ENCODE measurements around the gene KLC1. TPM values are rescaled to one million over a fixed set of nuclear protein-coding genes. Genes with fewer than 3 reads are reported as not detected.
A peak's percentile ranks its signal among the peaks of the same experiment; 100 is the strongest.

KLC1 gene
- total RNA-seq, 1 donor from 2014 or later, result 238 TPM

DNA sequence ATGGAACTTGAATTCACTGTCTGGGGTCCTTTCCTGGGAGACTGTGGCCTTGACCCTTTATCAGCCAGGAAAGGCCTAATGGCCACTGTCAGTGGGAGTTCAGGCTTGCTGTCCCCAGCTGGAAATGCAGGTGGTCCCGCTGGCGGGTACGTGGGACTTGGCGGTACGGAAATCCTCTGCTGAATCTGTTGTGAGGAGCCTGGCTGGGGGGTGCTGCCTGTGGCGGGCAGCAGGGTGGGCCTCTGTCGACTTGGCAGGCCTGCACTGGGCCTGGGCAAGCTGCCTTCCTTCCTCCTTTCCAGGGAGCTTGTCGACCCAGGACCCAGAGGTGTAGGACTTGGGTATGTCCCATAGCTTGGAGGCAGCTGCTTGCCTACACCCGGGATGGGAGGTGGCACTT, 112.9 kb downstream of the KLC1 start:
- TF ChIP-seq, protein P1, sequence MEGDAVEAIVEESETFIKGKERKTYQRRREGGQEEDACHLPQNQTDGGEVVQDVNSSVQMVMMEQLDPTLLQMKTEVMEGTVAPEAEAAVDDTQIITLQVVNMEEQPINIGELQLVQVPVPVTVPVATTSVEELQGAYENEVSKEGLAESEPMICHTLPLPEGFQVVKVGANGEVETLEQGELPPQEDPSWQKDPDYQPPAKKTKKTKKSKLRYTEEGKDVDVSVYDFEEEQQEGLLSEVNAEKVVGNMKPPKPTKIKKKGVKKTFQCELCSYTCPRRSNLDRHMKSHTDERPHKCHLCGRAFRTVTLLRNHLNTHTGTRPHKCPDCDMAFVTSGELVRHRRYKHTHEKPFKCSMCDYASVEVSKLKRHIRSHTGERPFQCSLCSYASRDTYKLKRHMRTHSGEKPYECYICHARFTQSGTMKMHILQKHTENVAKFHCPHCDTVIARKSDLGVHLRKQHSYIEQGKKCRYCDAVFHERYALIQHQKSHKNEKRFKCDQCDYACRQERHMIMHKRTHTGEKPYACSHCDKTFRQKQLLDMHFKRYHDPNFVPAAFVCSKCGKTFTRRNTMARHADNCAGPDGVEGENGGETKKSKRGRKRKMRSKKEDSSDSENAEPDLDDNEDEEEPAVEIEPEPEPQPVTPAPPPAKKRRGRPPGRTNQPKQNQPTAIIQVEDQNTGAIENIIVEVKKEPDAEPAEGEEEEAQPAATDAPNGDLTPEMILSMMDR (IDR thresholded peaks at IDR 0.05; ENCODE audit: insufficient read depth, low read depth, low read length), result no peak
- TF ChIP-seq EZH2 (IDR thresholded peaks at IDR 0.05; ENCODE audit: insufficient read depth, low read length), result no peak
- H3K79me2 ChIP-seq (ENCODE audit: insufficient read depth, low read length), result no peaks in the 10 kb centered on the region
- H3K27ac ChIP-seq (ENCODE audit: low read depth, low read length), result no peak overlapping the region
- H3K4me3 ChIP-seq (ENCODE audit: insufficient read depth, low read depth, low read length), result no peak overlapping the region
- H3K36me3 ChIP-seq (ENCODE audit: insufficient read depth, low read length), result no peaks in the 10 kb centered on the region
- no peak overlapping the region for H3K9ac ChIP-seq (ENCODE audit: low read length)
- Mint-ChIP-seq H3K9me3 (ENCODE audit: unreplicated experiment) (no peaks in the 10 kb centered on the region), H3K4me1 (ENCODE audit: low read depth, unreplicated experiment) (peaks cover 21% of the 10 kb centered on the region), H3K27ac (ENCODE audit: unreplicated experiment) (no peak overlapping the region), H3K36me3 (ENCODE audit: low read depth, unreplicated experiment) (peaks cover 24% of the 10 kb centered on the region), H3K4me3 (ENCODE audit: unreplicated experiment) (peak overlapping the region; percentile 40), H3K27me3 (ENCODE audit: low read depth, unreplicated experiment) (no peaks in the 10 kb centered on the region)
- no peaks in the 10 kb centered on the region for H3K27me3 ChIP-seq (ENCODE audit: insufficient read depth, low read length)
- H3K9me3 ChIP-seq (ENCODE audit: insufficient read depth, low read depth, low read length), result no peaks in the 10 kb centered on the region
- DNase-seq (ENCODE audit: low read depth) (no peak), FAIRE-seq (no peak)
- no peaks in the 10 kb centered on the region for H4K20me1 ChIP-seq (ENCODE audit: insufficient read depth, low read length)
- no peak overlapping the region for H2AFZ ChIP-seq (ENCODE audit: low read depth, low read length)
- H3K4me2 ChIP-seq (ENCODE audit: low read length), result no peak overlapping the region
- peaks cover 15% of the 10 kb centered on the region for H3K4me1 ChIP-seq (ENCODE audit: insufficient read depth, low read length)

DNA sequence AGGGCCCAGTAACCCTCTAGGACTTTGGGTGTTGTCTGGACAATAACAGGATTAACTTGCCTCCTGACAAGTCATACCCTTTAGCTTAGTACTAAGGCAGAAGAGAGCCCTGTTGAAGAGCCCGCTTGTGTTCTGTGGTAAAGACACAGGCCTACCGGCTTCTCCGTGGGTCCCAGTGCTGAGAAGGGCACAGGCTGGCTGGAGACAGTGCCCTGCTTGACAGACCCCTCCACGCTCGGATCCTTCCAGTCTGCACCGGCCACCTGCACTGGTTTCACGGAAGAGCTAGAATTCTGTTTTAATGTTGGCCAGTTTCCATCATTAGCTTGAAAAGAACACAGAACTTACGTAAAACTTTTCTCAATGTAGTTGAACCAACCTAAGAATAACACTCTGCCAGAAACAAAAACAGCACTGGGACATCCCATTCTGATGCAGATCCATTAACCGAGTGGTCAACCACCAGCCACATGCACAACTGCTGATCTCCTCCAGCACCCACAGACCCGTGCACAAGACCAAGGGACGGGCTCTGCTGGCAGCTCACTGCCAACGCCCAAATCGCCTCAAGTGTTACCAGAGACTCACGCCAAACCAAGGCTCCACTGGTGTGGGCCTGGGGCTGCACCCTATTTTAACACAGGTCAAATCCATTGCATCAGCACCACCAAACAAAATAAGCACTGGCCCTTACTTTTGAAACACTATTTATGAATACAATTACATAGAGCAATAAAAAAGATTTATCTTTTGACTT, 113.7 kb downstream of the KLC1 start:
- TF ChIP-seq, protein P1 (IDR thresholded peaks at IDR 0.05; ENCODE audit: insufficient read depth, low read depth, low read length), result no peak
- Mint-ChIP-seq H3K36me3 (ENCODE audit: low read depth, unreplicated experiment) (peaks cover 18% of the 10 kb centered on the region), H3K4me3 (ENCODE audit: unreplicated experiment) (no peak overlapping the region), H3K4me1 (ENCODE audit: low read depth, unreplicated experiment) (peaks cover 22% of the 10 kb centered on the region), H3K27ac (ENCODE audit: unreplicated experiment) (peak overlapping the region; percentile 47), H3K9me3 (ENCODE audit: unreplicated experiment) (no peaks in the 10 kb centered on the region), H3K27me3 (ENCODE audit: low read depth, unreplicated experiment) (no peaks in the 10 kb centered on the region)
- no peak for DNase-seq (ENCODE audit: low read depth)
- Histone ChIP-seq H3K4me1 (ENCODE audit: insufficient read depth, low read length) (peaks cover 17% of the 10 kb centered on the region), H3K4me3 (ENCODE audit: insufficient read depth, low read depth, low read length) (no peak overlapping the region), H3K27ac (ENCODE audit: low read depth, low read length) (no peak overlapping the region), H2AFZ (ENCODE audit: low read depth, low read length) (no peak overlapping the region), H3K9ac (ENCODE audit: low read length) (no peak overlapping the region), H3K79me2 (ENCODE audit: insufficient read depth, low read length) (no peaks in the 10 kb centered on the region), H3K36me3 (ENCODE audit: insufficient read depth, low read length) (no peaks in the 10 kb centered on the region), H3K4me2 (ENCODE audit: low read length) (no peak overlapping the region), H3K27me3 (ENCODE audit: insufficient read depth, low read length) (no peaks in the 10 kb centered on the region), H3K9me3 (ENCODE audit: insufficient read depth, low read depth, low read length) (no peaks in the 10 kb centered on the region), H4K20me1 (ENCODE audit: insufficient read depth, low read length) (no peaks in the 10 kb centered on the region)
- no peak for FAIRE-seq

DNA sequence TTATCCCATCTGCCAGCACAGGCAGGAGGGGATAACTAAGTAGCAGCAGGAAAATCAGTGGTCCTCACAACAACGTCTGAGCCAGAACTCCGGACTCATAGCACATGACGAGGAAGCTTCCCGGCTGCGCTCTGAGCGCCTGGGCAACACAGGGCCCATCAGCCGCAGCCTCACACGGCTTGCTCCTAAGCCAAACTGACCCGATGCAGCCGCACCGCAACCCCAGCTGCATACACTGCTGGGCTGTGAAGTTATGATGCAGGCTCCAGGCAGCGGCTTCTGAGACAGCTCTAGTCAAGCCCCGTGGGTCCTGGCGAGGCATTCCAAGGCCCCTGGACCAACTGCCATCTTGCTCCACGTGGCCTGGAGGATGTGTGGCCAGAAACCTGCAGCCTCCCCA, 114.7 kb downstream of the KLC1 start:
- no peak for FAIRE-seq
- TF ChIP-seq EZH2 (IDR thresholded peaks at IDR 0.05; ENCODE audit: insufficient read depth, low read length), result no peak
- TF ChIP-seq, protein P1 (IDR thresholded peaks at IDR 0.05; ENCODE audit: insufficient read depth, low read depth, low read length), result no peak

More for the DNA sequence above, 114.7 kb downstream of the KLC1 start:
- no peaks in the 10 kb centered on the region for H3K27me3 ChIP-seq (ENCODE audit: insufficient read depth, low read length)
- H3K27ac ChIP-seq (ENCODE audit: low read depth, low read length), result no peak overlapping the region
- Mint-ChIP-seq H3K27ac (ENCODE audit: unreplicated experiment) (no peak overlapping the region), H3K4me3 (ENCODE audit: unreplicated experiment) (no peak overlapping the region), H3K36me3 (ENCODE audit: low read depth, unreplicated experiment) (peaks cover 18% of the 10 kb centered on the region), H3K9me3 (ENCODE audit: unreplicated experiment) (no peaks in the 10 kb centered on the region), H3K4me1 (ENCODE audit: low read depth, unreplicated experiment) (peaks cover 22% of the 10 kb centered on the region), H3K27me3 (ENCODE audit: low read depth, unreplicated experiment) (no peaks in the 10 kb centered on the region)
- no peaks in the 10 kb centered on the region for H3K36me3 ChIP-seq (ENCODE audit: insufficient read depth, low read length)
- no peak overlapping the region for H3K4me2 ChIP-seq (ENCODE audit: low read length)
- H3K4me3 ChIP-seq (ENCODE audit: insufficient read depth, low read depth, low read length), result no peak overlapping the region
- H3K79me2 ChIP-seq (ENCODE audit: insufficient read depth, low read length), result no peaks in the 10 kb centered on the region
- peaks cover 17% of the 10 kb centered on the region for H3K4me1 ChIP-seq (ENCODE audit: insufficient read depth, low read length)
- H3K9ac ChIP-seq (ENCODE audit: low read length), result no peak overlapping the region
- H2AFZ ChIP-seq (ENCODE audit: low read depth, low read length), result no peak overlapping the region
- H3K9me3 ChIP-seq (ENCODE audit: insufficient read depth, low read depth, low read length), result no peaks in the 10 kb centered on the region
- DNase-seq (ENCODE audit: low read depth), result no peak
- H4K20me1 ChIP-seq (ENCODE audit: insufficient read depth, low read length), result no peaks in the 10 kb centered on the region
